Lower leg skin (tissue), 3 donors: ENCODE results near the gene PEX16.

ENCODE experiments used
- POLR2A ChIP-seq, 2 donors: fragments of 450-650 bp; IDR thresholded peaks; one replicate each; pipeline ENCODE4 v1.6.1; 2016 to 2017; ENCODE audit warnings: antibody characterized with exemption in 2 of 2, mild to moderate bottlenecking in 1 of 2, moderate library complexity in 1 of 2
- TF ChIP-seq, protein P1 (sequence below), 3 donors: fragments of 450-650 bp; IDR thresholded peaks; one replicate each; pipeline ENCODE4 v1.5.1; 2016; ENCODE audit warnings: antibody characterized with exemption in 3 of 3, mild to moderate bottlenecking in 3 of 3, moderate library complexity in 2 of 3

DNA sequence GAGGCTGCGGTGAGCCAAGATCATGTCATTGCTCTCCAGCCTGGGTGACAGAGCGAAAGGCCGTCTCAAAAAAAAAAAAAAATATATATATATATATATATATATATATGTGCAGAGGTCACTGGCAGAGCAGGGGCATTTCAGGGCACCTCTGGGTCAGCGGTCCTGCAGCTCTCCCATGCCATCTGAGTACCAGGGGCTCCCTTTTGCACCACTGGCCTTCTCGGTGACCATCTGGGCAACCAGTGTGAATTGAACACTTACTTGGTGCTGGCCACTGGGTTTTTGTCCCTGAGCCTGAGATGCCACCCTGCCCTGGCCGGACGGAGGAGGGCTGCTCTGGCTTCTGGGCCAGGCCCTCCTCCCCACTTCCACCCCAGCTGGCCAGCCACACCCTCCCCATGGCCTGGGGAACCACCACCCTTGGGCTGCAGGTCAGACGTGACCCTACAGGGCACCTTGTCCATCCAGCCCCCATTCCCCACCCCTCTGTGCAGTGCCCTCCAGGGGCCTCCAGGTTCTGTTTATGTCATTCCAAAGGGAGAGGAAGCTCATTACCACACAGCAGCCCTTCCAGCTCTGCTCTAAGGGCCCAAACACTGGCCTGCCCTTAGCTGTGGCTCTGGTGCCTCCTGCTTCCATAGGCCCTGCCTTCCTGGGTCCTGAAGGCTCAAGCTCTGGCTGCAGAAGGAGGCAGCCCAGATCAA lies 22.0 kb downstream of the PEX16 start:
- TF ChIP-seq, protein P1, sequence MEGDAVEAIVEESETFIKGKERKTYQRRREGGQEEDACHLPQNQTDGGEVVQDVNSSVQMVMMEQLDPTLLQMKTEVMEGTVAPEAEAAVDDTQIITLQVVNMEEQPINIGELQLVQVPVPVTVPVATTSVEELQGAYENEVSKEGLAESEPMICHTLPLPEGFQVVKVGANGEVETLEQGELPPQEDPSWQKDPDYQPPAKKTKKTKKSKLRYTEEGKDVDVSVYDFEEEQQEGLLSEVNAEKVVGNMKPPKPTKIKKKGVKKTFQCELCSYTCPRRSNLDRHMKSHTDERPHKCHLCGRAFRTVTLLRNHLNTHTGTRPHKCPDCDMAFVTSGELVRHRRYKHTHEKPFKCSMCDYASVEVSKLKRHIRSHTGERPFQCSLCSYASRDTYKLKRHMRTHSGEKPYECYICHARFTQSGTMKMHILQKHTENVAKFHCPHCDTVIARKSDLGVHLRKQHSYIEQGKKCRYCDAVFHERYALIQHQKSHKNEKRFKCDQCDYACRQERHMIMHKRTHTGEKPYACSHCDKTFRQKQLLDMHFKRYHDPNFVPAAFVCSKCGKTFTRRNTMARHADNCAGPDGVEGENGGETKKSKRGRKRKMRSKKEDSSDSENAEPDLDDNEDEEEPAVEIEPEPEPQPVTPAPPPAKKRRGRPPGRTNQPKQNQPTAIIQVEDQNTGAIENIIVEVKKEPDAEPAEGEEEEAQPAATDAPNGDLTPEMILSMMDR (IDR thresholded peaks at IDR 0.05), result no peak
- TF ChIP-seq POLR2A (IDR thresholded peaks at IDR 0.05), result no peak
